ENCODE results near the gene CCT6B. TPM values are rescaled to one million over a fixed set of nuclear protein-coding genes. Genes with fewer than 3 reads are reported as not detected.

CCT6B gene
- total RNA-seq, 1 experiment from 2014 or later: 0.60 TPM

DNA sequence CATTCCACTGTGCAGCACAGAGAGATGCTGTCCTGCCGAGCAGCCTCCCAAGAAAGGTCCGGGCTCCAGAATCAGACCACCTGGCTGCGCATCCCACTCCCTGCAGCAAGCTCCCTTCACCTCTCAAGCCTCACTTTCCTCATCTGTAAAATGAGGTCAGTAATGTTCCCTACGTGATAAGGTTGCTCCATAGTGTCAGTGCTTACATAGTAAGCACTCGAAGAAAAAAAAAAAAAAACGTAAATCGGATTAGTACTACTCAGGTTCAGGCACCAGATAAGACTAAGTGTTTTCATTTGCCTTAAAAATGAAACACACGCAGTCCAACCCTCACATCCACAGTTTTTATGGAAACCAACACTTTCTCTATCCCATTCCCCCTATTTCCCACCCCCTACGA, 76.7 kb downstream of the CCT6B start:
- Histone ChIP-seq H3K27me3 (replicated peaks; ENCODE audit: insufficient read depth, low read depth, low read length, poor library complexity) (no peaks in the 10 kb centered on the region), H3K36me3 (ENCODE audit: insufficient read depth, low read length, poor library complexity, severe bottlenecking) (no peaks in the 10 kb centered on the region), H3K9me3 (ENCODE audit: low read depth, low read length, poor library complexity, severe bottlenecking) (no peaks in the 10 kb centered on the region), H3K4me3 (ENCODE audit: low read depth, low read length, poor library complexity, severe bottlenecking) (no peak overlapping the region), H3K27ac (ENCODE audit: low read depth, low read length, poor library complexity, severe bottlenecking) (no peak overlapping the region), H3K4me1 (ENCODE audit: insufficient read depth, low read length, poor library complexity, severe bottlenecking) (no peaks in the 10 kb centered on the region)
- DNase-seq (ENCODE audit: low spot score): no peak
- ChIA-PET CTCF (no interaction called here), POLR2A (ENCODE audit: low non-redundant PET) (no interaction called here)
- no TSS peak for BruUV-seq (replicated peaks)
- TF ChIP-seq EZH2 (IDR thresholded peaks at IDR 0.05; ENCODE audit: borderline replicate concordance, low read depth, low read length, poor library complexity, severe bottlenecking) (no peak), CTCF (conservative IDR thresholded peaks at IDR 0.05; ENCODE audit: low read depth, low read length) (no peak)
- intact Hi-C loops (cut with micrococcal nuclease; ENCODE audit: unreplicated experiment): no loop called here

- Histone ChIP-seq H3K4me3 (ENCODE audit: low read depth, low read length, poor library complexity, severe bottlenecking) (no peak overlapping the region), H3K27me3 (replicated peaks; ENCODE audit: insufficient read depth, low read depth, low read length, poor library complexity) (no peaks in the 10 kb centered on the region)
Observed at GRCh38 chr17:34883106-34884000, 77.9 kb downstream of the CCT6B start.

DNA sequence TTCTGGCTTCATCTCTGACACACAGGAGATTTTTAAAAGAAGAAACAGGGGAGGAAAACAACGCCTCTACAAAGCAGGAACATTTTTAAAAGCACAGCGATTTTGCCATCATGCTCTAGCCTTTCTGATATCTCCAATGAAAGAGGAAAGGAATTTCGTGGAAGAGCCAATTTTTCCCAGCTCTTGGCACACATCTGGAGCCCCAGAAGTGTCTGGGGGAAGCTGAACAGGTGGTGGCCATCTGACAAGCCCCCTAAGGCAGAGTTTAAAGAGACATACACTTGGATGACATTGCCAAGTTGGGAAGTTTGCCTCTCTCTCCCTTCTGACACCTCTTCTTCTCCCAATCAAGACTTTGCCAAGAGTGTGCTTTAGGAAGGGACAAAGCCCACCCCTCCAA, 82.1 kb downstream of the CCT6B start:
- no peak overlapping the region for H3K27ac ChIP-seq (ENCODE audit: low read depth, low read length, poor library complexity, severe bottlenecking)
- no peaks in the 10 kb centered on the region for H3K4me1 ChIP-seq (ENCODE audit: insufficient read depth, low read length, poor library complexity, severe bottlenecking)
- H3K36me3 ChIP-seq (ENCODE audit: insufficient read depth, low read length, poor library complexity, severe bottlenecking): no peaks in the 10 kb centered on the region
- ChIA-PET POLR2A (ENCODE audit: low non-redundant PET) (no interaction called here), CTCF (no interaction called here)
- no TSS peak for BruUV-seq (replicated peaks)
- no peaks in the 10 kb centered on the region for H3K27me3 ChIP-seq (replicated peaks; ENCODE audit: insufficient read depth, low read depth, low read length, poor library complexity)
- TF ChIP-seq CTCF (conservative IDR thresholded peaks at IDR 0.05; ENCODE audit: low read depth, low read length) (no peak), EZH2 (IDR thresholded peaks at IDR 0.05; ENCODE audit: borderline replicate concordance, low read depth, low read length, poor library complexity, severe bottlenecking) (no peak)
- H3K4me3 ChIP-seq (ENCODE audit: low read depth, low read length, poor library complexity, severe bottlenecking): no peak overlapping the region
- intact Hi-C loops (cut with micrococcal nuclease; ENCODE audit: unreplicated experiment): no loop called here
- DNase-seq (ENCODE audit: low spot score): no peak
- no peaks in the 10 kb centered on the region for H3K9me3 ChIP-seq (ENCODE audit: low read depth, low read length, poor library complexity, severe bottlenecking)

More at GRCh38 chr17:34883106-34884000, 77.9 kb downstream of the CCT6B start:
- intact Hi-C loops (cut with micrococcal nuclease; ENCODE audit: unreplicated experiment): no loop called here
- H3K4me1 ChIP-seq (ENCODE audit: insufficient read depth, low read length, poor library complexity, severe bottlenecking): no peaks in the 10 kb centered on the region
- POLR2A ChIA-PET (ENCODE audit: low non-redundant PET): interaction anchor here (0.6 kb wide), 1 partner anchor 270 kb away, joined by 11 read pairs; no protein-coding TSS in a partner anchor
- no peak for TF ChIP-seq EZH2 (IDR thresholded peaks at IDR 0.05; ENCODE audit: borderline replicate concordance, low read depth, low read length, poor library complexity, severe bottlenecking)
- no peak for TF ChIP-seq CTCF (conservative IDR thresholded peaks at IDR 0.05; ENCODE audit: low read depth, low read length)
- no TSS peak for BruUV-seq (replicated peaks)
- H3K9me3 ChIP-seq (ENCODE audit: low read depth, low read length, poor library complexity, severe bottlenecking): no peaks in the 10 kb centered on the region
- DNase-seq (ENCODE audit: low spot score): peak; percentile 0
- CTCF ChIA-PET: no interaction called here
- no peak overlapping the region for H3K27ac ChIP-seq (ENCODE audit: low read depth, low read length, poor library complexity, severe bottlenecking)
- H3K36me3 ChIP-seq (ENCODE audit: insufficient read depth, low read length, poor library complexity, severe bottlenecking): no peaks in the 10 kb centered on the region

Other genes starting within 250 kb of the CCT6B start
- gene ZNF830, start 80 bp upstream of the CCT6B start, total RNA-seq (2021): 9.1 and 10.1 TPM in 2 replicates
- 23.0 and 29.2 TPM in 2 replicates for gene LIG3, start 19.1 kb upstream of the CCT6B start, total RNA-seq (2021)
- 9.7 and 10.5 TPM in 2 replicates for gene RFFL, start 102.2 kb upstream of the CCT6B start, total RNA-seq (2021)
- 10.2 and 12.1 TPM in 2 replicates for gene RAD51D, start 158.4 kb upstream of the CCT6B start, total RNA-seq (2021)
- gene FNDC8, start 160.2 kb upstream of the CCT6B start, total RNA-seq (2021): not detected in 2 replicates
- 18.1 and 23.3 TPM in 2 replicates for gene NLE1, start 180.8 kb upstream of the CCT6B start, total RNA-seq (2021)
- gene UNC45B, start 186.4 kb upstream of the CCT6B start, total RNA-seq (2021): not detected in 2 replicates
- not detected in 2 replicates for gene SLC35G3, start 232.9 kb upstream of the CCT6B start, total RNA-seq (2021)

Measured in A673 (cell line).